ENCODE results near the gene NVL. TPM values are rescaled to one million over a fixed set of nuclear protein-coding genes. Genes with fewer than 3 reads are reported as not detected.

The NVL gene
- polyA plus RNA-seq, 1 of the 3 experiments (the other 2 are of a cell fraction): 12.4 TPM

DNA sequence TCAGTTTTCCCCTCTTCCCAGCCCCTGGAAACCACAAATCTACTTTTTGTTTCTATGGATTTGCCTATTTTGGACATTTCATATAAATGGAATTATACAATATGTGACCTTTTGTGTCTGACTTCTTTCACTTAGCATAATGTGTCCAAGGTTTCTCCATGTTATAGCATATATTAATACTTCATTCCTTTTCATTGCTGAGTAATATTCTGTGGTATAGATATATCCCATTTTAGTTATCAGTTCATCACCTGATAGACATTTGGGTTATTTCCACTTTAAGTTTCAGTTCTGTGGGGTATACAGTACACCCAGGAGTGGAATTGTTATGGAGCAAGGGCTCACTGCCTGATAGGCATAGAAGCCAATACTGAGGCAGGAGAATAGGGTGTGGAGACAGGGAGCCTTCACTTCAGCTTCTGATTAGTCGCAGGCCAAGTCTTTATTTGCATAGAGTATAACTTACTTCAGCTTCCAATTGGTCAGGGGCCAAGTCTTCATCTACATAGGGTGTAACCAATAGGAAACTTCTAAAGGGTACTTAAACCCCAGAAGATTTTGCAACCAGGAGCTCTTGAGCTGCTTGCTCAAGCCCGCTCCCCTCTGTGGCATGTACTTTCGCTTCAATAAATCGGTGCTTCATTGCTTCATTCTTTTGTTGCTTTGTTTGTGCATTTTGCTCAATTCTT is 8.3 kb upstream of the NVL start:
- TF ChIP-seq, protein P1, sequence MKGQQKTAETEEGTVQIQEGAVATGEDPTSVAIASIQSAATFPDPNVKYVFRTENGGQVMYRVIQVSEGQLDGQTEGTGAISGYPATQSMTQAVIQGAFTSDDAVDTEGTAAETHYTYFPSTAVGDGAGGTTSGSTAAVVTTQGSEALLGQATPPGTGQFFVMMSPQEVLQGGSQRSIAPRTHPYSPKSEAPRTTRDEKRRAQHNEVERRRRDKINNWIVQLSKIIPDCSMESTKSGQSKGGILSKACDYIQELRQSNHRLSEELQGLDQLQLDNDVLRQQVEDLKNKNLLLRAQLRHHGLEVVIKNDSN (IDR thresholded peaks at IDR 0.05; ENCODE audit: borderline replicate concordance, low read depth): no peak
- TF ChIP-seq TAF1 (IDR thresholded peaks at IDR 0.05; ENCODE audit: borderline replicate concordance, low read depth, low read length) (no peak), RFX5 (IDR thresholded peaks at IDR 0.05; ENCODE audit: low read length) (no peak), CHD2 (IDR thresholded peaks at IDR 0.05; ENCODE audit: low read length, partially characterized antibody) (no peak), TEAD4 (IDR thresholded peaks at IDR 0.05; ENCODE audit: borderline replicate concordance, insufficient read depth) (no peak), RAD21 (IDR thresholded peaks at IDR 0.05; ENCODE audit: low read length) (no peak), ZBTB33 (IDR thresholded peaks at IDR 0.05; ENCODE audit: borderline replicate concordance, low read depth) (no peak), EZH2phosphoT487 (IDR thresholded peaks at IDR 0.05; ENCODE audit: borderline replicate concordance, low read depth) (no peak)
- no peak overlapping the region for H3K9ac ChIP-seq
- no peaks in the 10 kb centered on the region for H4K20me1 ChIP-seq (ENCODE audit: insufficient read depth)
- no peak overlapping the region for H2AFZ ChIP-seq (ENCODE audit: low read depth)
- H3K79me2 ChIP-seq (ENCODE audit: insufficient read depth): no peaks in the 10 kb centered on the region
- no peak overlapping the region for H3K27ac ChIP-seq (ENCODE audit: low read depth in 2 of 2, low read length in 1 of 2)
- H3K4me1 ChIP-seq (ENCODE audit: control insufficient read depth in 1 of 2, insufficient read depth in 2 of 2, low read depth in 1 of 2, low read length in 1 of 2): peaks cover 0 to 8% of the 10 kb centered on the region in 2 experiments; a peak in 3 of 4 replicates
- 90% methylated on average over 4 of the region's 4 CpGs for WGBS (ENCODE audit: low lambda C conversion rate)
- ChIA-PET CTCF (interaction anchor here (0.5 to 0.6 kb wide), 2 partner anchors 115 to 640 kb away, joined by 3 read pairs; no protein-coding TSS in a partner anchor), POLR2A (no interaction called here)
- H3F3A ChIP-seq (replicated peaks; ENCODE audit: insufficient read depth): peaks cover 11% of the 10 kb centered on the region
- no peak overlapping the region for H3K4me3 ChIP-seq (ENCODE audit: low read depth in 2 of 2, low read length in 1 of 2)
- H3K9me3 ChIP-seq: peaks cover 9% of the 10 kb centered on the region; the same call in 1 of the 2 replicates
- H3K36me3 ChIP-seq (replicated peaks in 1 of 2; ENCODE audit: control insufficient read depth in 1 of 2, insufficient read depth in 2 of 2, low read length in 1 of 2): no peaks in the 10 kb centered on the region
- no peaks in the 10 kb centered on the region for H3K27me3 ChIP-seq (ENCODE audit: insufficient read depth)
- DNase-seq: no peak
- H3K9me2 ChIP-seq: no peaks in the 10 kb centered on the region
- H3K4me2 ChIP-seq: no peak overlapping the region

DNA sequence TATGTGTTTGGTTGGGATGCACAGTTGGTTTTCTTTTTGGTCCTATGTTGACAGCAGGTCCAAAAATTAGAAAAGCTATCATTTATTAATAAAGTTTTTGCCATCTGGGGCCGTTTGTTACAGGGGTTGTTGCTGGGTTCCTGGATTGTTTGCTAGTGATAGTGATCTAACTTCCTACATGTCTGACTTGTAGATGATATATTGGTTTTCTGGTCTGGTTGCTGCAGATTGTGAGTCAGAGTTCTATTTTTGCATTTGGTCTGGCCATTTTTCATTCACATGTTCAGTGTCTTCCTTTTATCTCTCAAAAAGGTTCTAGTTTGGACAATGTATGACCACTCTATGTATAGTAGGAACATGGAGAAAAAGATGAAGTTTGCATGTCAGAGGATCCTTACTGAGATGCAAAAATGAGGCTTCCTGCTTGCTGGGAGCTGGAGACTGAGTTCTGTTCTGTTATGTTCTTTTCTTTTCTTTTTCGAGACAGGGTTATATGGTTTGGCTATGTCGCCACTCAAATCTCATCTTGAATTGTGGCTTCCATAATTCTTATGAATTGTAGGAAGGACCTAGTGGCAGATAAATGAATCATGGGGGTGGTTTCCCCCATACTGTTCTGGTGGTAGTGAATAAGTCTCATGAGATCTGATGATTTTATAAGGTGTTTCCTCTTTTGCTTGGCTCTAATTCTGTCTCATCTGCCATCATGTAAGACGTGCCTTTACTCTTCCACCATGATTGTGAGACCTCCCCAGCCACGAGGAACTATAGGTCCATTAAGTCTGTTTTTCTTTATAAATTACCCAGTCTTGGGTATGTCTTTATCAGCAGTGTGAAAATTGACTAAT is 4.2 kb upstream of the NVL start:
- no peak for DNase-seq
- POLR2A ChIA-PET: no interaction called here
- 38% methylated on average over 5 of the region's 5 CpGs for WGBS (ENCODE audit: low lambda C conversion rate)
- TF ChIP-seq RXRA (IDR thresholded peaks at IDR 0.05; ENCODE audit: borderline replicate concordance, low read depth): peak; percentile 40; the same call in 1 of the 2 replicates
- peak; percentile 77 for TF ChIP-seq TCF12 (IDR thresholded peaks at IDR 0.05)
- TF ChIP-seq PBX3 (IDR thresholded peaks at IDR 0.05): peak; percentile 97
- TF ChIP-seq JUND (IDR thresholded peaks at IDR 0.05): peak; percentile 89
- no peak for TF ChIP-seq GABPA (IDR thresholded peaks at IDR 0.05; ENCODE audit: low read depth)
- no peak for TF ChIP-seq SMC3 (IDR thresholded peaks at IDR 0.05; ENCODE audit: low read depth, low read length)
- TF ChIP-seq RCOR1 (IDR thresholded peaks at IDR 0.05; ENCODE audit: low read length): no peak
- no peak for TF ChIP-seq MAX (IDR thresholded peaks at IDR 0.05; ENCODE audit: low read depth)
- TF ChIP-seq MXI1 (IDR thresholded peaks at IDR 0.05; ENCODE audit: low read depth, low read length): no peak
- TF ChIP-seq POLR2AphosphoS5 (IDR thresholded peaks at IDR 0.05; ENCODE audit: low read depth, low read length): peak; percentile 50; the same call in 1 of the 2 replicates
- no peak for TF ChIP-seq IRF3 (IDR thresholded peaks at IDR 0.05; ENCODE audit: low read depth, low read length)
- no peak for TF ChIP-seq RAD21 (IDR thresholded peaks at IDR 0.05; ENCODE audit: low read length)
- no peak for TF ChIP-seq TAF1 (IDR thresholded peaks at IDR 0.05; ENCODE audit: borderline replicate concordance, low read depth, low read length)
- TF ChIP-seq NRF1 (IDR thresholded peaks at IDR 0.05; ENCODE audit: low read depth, low read length): no peak
- TF ChIP-seq ELF1 (IDR thresholded peaks at IDR 0.05): peak; percentile 23; the same call in 1 of the 2 replicates
- no peak for TF ChIP-seq CHD2 (IDR thresholded peaks at IDR 0.05; ENCODE audit: low read length, partially characterized antibody)

More for the DNA sequence above, 4.2 kb upstream of the NVL start:
- Histone ChIP-seq H3K27me3 (ENCODE audit: insufficient read depth) (no peaks in the 10 kb centered on the region), H3K4me1 (ENCODE audit: control insufficient read depth in 1 of 2, insufficient read depth in 2 of 2, low read depth in 1 of 2, low read length in 1 of 2) (peaks cover 0 to 8% of the 10 kb centered on the region in 2 experiments; a peak in 3 of 4 replicates), H3K79me2 (ENCODE audit: insufficient read depth) (peaks cover 7% of the 10 kb centered on the region), H3K4me2 (peak overlapping the region; percentile 60), H3K27ac (ENCODE audit: low read depth in 2 of 2, low read length in 1 of 2) (peak overlapping the region; percentile 54 to 91; a peak in 3 of 4 replicates), H3K9me3 (no peaks in the 10 kb centered on the region), H3K9me2 (no peaks in the 10 kb centered on the region), H2AFZ (ENCODE audit: low read depth) (peak overlapping the region; percentile 86), H3F3A (replicated peaks; ENCODE audit: insufficient read depth) (peaks cover 23% of the 10 kb centered on the region), H3K36me3 (replicated peaks in 1 of 2; ENCODE audit: control insufficient read depth in 1 of 2, insufficient read depth in 2 of 2, low read length in 1 of 2) (no peaks in the 10 kb centered on the region), H3K4me3 (ENCODE audit: low read depth in 2 of 2, low read length in 1 of 2) (peak overlapping the region in 1 of 2 experiments; percentile 35; a peak in 2 of 4 replicates), H4K20me1 (ENCODE audit: insufficient read depth) (no peaks in the 10 kb centered on the region), H3K9ac (peak overlapping the region; percentile 61)
- CTCF ChIA-PET: interaction anchor here (0.6 to 4.3 kb wide), 17 partner anchors 9 to 628 kb away, joined by 3 to 32 read pairs (median 4); partner anchors contain the start of gene FBXO28

Data from SK-N-SH (cell line).